Mesendoderm (in vitro differentiated cells): ENCODE measurements around the gene UGT1A5.

Experiments
- DNase-seq: peaks from one replicate; pipeline ENCODE4 v3.0.0; 2013
- H2AK5ac ChIP-seq: 2 replicates; pipeline ENCODE4 v1.6.1; 2013; ENCODE audit warnings: low read length, inconsistent platforms
- H2BK120ac ChIP-seq: 2 replicates; pipeline ENCODE4 v1.6.1; 2013; ENCODE audit warnings: low read depth, mild to moderate bottlenecking, low read length, moderate library complexity, mixed read lengths
- H2BK15ac ChIP-seq: replicated peaks from 2 replicates; pipeline ENCODE4 v1.6.1; 2013; ENCODE audit warnings: low read depth, mild to moderate bottlenecking, moderate library complexity
- H2BK5ac ChIP-seq: 2 replicates; pipeline ENCODE4 v1.6.1; 2013; ENCODE audit warnings: low read length, inconsistent platforms
- H3K18ac ChIP-seq: 2 replicates; pipeline ENCODE4 v1.6.1; 2013; ENCODE audit warnings: mild to moderate bottlenecking, low read length, mixed read lengths
- H3K23ac ChIP-seq: one replicate; pipeline ENCODE4 v1.6.1; 2013; ENCODE audit warnings: low read length
- H3K27ac ChIP-seq: 2 replicates; pipeline ENCODE4 v1.5.1; 2013; ENCODE audit warnings: low read depth, mild to moderate bottlenecking, inconsistent platforms, low read length, moderate library complexity
- H3K27me3 ChIP-seq: 2 replicates; pipeline ENCODE4 v1.6.1; 2013; ENCODE audit warnings: low read length, control low read depth, mild to moderate bottlenecking, inconsistent platforms; ENCODE audit not compliant: insufficient read depth, poor library complexity
- H3K36me3 ChIP-seq: 2 replicates; pipeline ENCODE4 v1.6.1; 2013; ENCODE audit warnings: low read length, inconsistent platforms; ENCODE audit not compliant: control insufficient read depth, insufficient read depth
- H3K4ac ChIP-seq: one replicate; pipeline ENCODE4 v1.6.1; 2013; ENCODE audit warnings: low read depth, mild to moderate bottlenecking, low read length, moderate library complexity
- H3K4me1 ChIP-seq: 2 replicates; pipeline ENCODE4 v1.6.1; 2013; ENCODE audit warnings: low read depth, low read length, inconsistent platforms; ENCODE audit not compliant: control insufficient read depth
- H3K4me2 ChIP-seq: 2 replicates; pipeline ENCODE4 v1.6.1; 2013; ENCODE audit warnings: low read length
- H3K4me3 ChIP-seq: 2 replicates; pipeline ENCODE4 v1.5.1; 2013; ENCODE audit warnings: mild to moderate bottlenecking, low read length
- H3K56ac ChIP-seq: one replicate; pipeline ENCODE4 v1.6.1; 2013; ENCODE audit warnings: low read length
- H3K79me1 ChIP-seq: 2 replicates; pipeline ENCODE4 v1.6.1; 2013; ENCODE audit warnings: low read length, inconsistent platforms
- H3K79me2 ChIP-seq: 2 replicates; pipeline ENCODE4 v1.6.1; 2013; ENCODE audit warnings: mild to moderate bottlenecking, low read length; ENCODE audit not compliant: control insufficient read depth, insufficient read depth
- H3K9ac ChIP-seq: 2 replicates; pipeline ENCODE4 v1.6.1; 2013; ENCODE audit warnings: low read length, inconsistent platforms
- H4K5ac ChIP-seq: one replicate; pipeline ENCODE4 v1.6.1; 2013; ENCODE audit warnings: low read length
- H4K8ac ChIP-seq: one replicate; pipeline ENCODE4 v1.6.1; 2013; ENCODE audit warnings: low read depth, mild to moderate bottlenecking, control low read depth, low read length, moderate library complexity
- WGBS: extraction: QIAGEN DNeasy Blood & Tissue Kit; methylation state at CpG from one replicate; pipeline ENCODE4 v1.1.7; 2013; ENCODE audit warnings: low lambda C conversion rate, missing lambda C conversion rate; ENCODE audit not compliant: insufficient coverage; ENCODE audit errors: extremely low coverage; 5-methylcytosine and 5-hydroxymethylcytosine counted together

Gene UGT1A5

DNA sequence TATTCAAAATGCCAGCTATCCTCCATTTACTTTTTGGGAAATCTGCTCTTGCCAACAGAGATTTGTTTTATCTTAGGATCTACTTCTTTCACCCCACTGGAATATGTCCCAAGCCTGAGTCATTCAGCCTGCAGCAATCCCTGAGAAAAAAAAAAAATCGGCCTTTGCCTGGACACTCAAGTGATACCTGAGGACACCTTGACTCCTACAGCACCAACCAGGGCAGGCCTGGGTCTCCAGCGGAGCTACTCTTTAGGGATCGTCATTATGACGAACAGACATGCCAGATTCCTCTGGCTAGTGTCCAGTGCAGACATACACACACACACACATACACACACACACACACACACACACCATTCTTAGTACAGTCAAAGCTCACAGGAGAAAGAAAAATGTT is 22.3 kb upstream of the UGT1A5 start:
- no peak for DNase-seq
- no peak overlapping the region for H4K5ac ChIP-seq
- no peak overlapping the region for H3K9ac ChIP-seq
- no peak overlapping the region for H3K23ac ChIP-seq
- H3K4me1 ChIP-seq, result no peaks in the 10 kb centered on the region
- no peak overlapping the region for H3K4ac ChIP-seq
- H2BK15ac ChIP-seq, result no peak overlapping the region
- WGBS, result no CpG with 5 or more reads among the region's 4 CpGs
- no peak overlapping the region for H3K4me2 ChIP-seq
- no peaks in the 10 kb centered on the region for H3K79me1 ChIP-seq
- H2BK120ac ChIP-seq, result no peak overlapping the region
- H3K56ac ChIP-seq, result no peak overlapping the region
- no peak overlapping the region for H4K8ac ChIP-seq
- no peak overlapping the region for H3K4me3 ChIP-seq
- no peaks in the 10 kb centered on the region for H3K36me3 ChIP-seq
- no peaks in the 10 kb centered on the region for H3K27me3 ChIP-seq
- no peak overlapping the region for H2BK5ac ChIP-seq
- H3K79me2 ChIP-seq, result no peaks in the 10 kb centered on the region
- H3K27ac ChIP-seq, result no peak overlapping the region
- H2AK5ac ChIP-seq, result no peak overlapping the region
- no peak overlapping the region for H3K18ac ChIP-seq

DNA sequence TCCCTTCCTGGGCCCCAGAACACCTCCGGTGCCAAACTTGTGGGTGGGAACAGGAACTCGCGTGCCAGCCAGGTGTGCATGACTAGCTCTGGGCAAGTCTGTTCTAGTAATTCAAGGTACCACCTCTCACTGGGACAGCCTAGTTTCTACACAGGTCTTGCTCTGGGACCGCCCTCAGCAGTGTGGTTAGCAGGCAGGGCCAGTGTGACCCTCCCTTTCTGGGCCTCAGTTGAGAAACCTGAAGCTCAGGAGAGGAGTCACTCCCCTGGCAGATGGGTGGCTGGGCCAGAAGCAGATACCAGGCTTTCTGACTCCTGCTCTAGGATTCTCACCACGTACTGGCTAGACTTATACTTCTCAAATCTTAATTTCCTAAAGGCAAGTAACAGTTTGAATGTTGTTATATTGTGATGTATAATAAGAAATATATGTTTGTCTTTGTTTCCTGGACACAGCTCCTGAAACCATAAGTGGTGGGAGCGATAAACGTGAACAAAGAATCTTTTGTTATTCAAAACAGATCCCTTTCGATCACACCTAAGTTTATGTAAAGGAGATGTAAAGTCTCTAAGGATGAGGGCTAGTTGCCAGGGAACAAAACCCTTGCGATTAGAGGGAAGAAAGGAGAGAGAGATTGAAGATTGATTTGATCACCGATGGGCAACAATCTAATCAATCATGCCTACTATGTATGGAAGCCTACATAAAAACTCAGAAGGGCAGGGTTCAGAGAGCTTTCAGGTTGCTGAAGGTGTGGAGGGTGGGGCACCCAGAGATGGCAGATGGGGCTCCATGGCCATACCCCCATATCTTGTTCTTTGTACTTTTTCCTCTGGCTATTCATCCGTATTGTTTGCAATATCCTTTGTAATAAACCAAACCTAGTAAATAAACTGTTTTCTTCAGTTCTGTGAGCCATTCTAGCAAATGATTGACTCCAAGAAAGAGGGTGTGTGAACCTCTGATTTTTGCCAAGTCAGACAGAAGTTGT is 21.0 kb upstream of the UGT1A5 start:
- Histone ChIP-seq H3K4me2 (no peak overlapping the region), H3K4me3 (no peak overlapping the region), H4K5ac (no peak overlapping the region), H3K36me3 (no peaks in the 10 kb centered on the region), H2BK120ac (no peak overlapping the region), H2AK5ac (no peak overlapping the region), H3K18ac (no peak overlapping the region), H3K56ac (no peak overlapping the region), H3K27ac (no peak overlapping the region), H3K4ac (no peak overlapping the region), H3K79me1 (no peaks in the 10 kb centered on the region), H3K27me3 (no peaks in the 10 kb centered on the region), H4K8ac (no peak overlapping the region), H2BK15ac (no peak overlapping the region), H3K4me1 (no peaks in the 10 kb centered on the region), H3K23ac (no peak overlapping the region), H2BK5ac (no peak overlapping the region), H3K79me2 (no peaks in the 10 kb centered on the region), H3K9ac (no peak overlapping the region)
- DNase-seq, result no peak
- WGBS, result no CpG with 5 or more reads among the region's 11 CpGs

DNA sequence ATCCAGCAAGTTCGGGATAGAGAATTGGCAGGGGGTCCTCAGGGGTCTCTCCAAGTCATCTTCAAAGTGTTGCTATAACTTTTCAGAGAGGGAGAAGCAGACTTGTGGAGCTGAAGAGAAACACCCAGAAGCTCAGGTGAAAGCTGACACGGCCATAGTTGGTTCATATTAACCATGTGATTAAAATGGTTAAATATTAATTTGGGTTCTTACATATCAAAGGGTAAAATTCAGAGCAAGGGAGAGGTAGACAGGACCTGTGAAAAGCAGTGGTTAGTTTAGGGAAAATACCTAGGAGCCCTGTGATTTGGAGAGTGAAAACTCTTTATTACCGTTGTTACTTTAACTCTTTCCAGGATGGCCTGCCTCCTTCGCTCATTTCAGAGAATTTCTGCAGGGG is 20.1 kb upstream of the UGT1A5 start, which contains the start of gene UGT1A6:
TSS of gene UGT1A6 (plus strand) at position 243 of the 400 bp plus-strand sequence. CDS start at position 358, 115 bp downstream.
- no peaks in the 10 kb centered on the region for H3K36me3 ChIP-seq
- no peak within 1 kb of the TSS for H2BK5ac ChIP-seq
- no peak within 1 kb of the TSS for H2BK15ac ChIP-seq
- H2BK120ac ChIP-seq, result no peak within 1 kb of the TSS
- H3K79me1 ChIP-seq, result no peaks in the 10 kb centered on the region
- no peak within 1 kb of the TSS for H3K4ac ChIP-seq
- no peak for DNase-seq
- H4K8ac ChIP-seq, result no peak within 1 kb of the TSS
- H3K9ac ChIP-seq, result no peak within 1 kb of the TSS
- no peaks in the 10 kb centered on the region for H3K4me1 ChIP-seq
- no CpG with 5 or more reads among the region's 4 CpGs for WGBS
- no peak within 1 kb of the TSS for H2AK5ac ChIP-seq
- H3K79me2 ChIP-seq, result no peaks in the 10 kb centered on the region
- H3K27me3 ChIP-seq, result no peaks in the 10 kb centered on the region
- no peak within 1 kb of the TSS for H3K18ac ChIP-seq
- H3K27ac ChIP-seq, result no peak within 1 kb of the TSS
- no peak within 1 kb of the TSS for H3K23ac ChIP-seq
- no peak within 1 kb of the TSS for H3K4me3 ChIP-seq
- H3K56ac ChIP-seq, result no peak within 1 kb of the TSS
- H4K5ac ChIP-seq, result no peak within 1 kb of the TSS
- H3K4me2 ChIP-seq, result no peak within 1 kb of the TSS

DNA sequence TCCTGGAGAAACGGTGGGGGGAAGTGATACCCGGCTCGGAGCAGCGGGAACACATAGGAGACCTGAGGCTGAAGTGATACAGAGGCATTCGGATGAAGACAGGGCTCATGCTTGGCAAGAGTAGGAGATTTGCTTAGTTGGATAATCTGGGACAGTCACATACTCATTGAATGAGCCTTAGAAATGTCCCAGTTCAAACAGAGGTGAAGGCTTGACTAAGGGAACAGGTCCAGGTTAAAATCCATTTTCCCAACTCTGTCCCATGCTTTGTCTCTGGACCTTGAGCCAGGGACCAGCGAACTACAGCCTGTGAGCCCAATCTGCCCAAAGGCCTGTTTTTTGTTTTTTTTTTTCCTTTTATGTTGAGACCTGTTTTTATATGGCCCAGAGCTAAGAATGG is 18.7 kb upstream of the UGT1A5 start:
- no peak overlapping the region for H3K4ac ChIP-seq
- H3K56ac ChIP-seq, result no peak overlapping the region
- H3K4me1 ChIP-seq, result no peaks in the 10 kb centered on the region
- H3K27me3 ChIP-seq, result no peaks in the 10 kb centered on the region
- no peak overlapping the region for H3K4me2 ChIP-seq
- no peak overlapping the region for H3K9ac ChIP-seq
- H2BK120ac ChIP-seq, result no peak overlapping the region
- H3K36me3 ChIP-seq, result no peaks in the 10 kb centered on the region
- H3K79me1 ChIP-seq, result no peaks in the 10 kb centered on the region
- no peak overlapping the region for H2BK5ac ChIP-seq
- H2BK15ac ChIP-seq, result no peak overlapping the region
- no peak overlapping the region for H3K27ac ChIP-seq
- no peaks in the 10 kb centered on the region for H3K79me2 ChIP-seq
- no CpG with 5 or more reads among the region's 6 CpGs for WGBS
- H3K23ac ChIP-seq, result no peak overlapping the region
- H2AK5ac ChIP-seq, result no peak overlapping the region
- DNase-seq, result no peak
- no peak overlapping the region for H4K8ac ChIP-seq
- no peak overlapping the region for H3K4me3 ChIP-seq
- no peak overlapping the region for H3K18ac ChIP-seq
- no peak overlapping the region for H4K5ac ChIP-seq

DNA sequence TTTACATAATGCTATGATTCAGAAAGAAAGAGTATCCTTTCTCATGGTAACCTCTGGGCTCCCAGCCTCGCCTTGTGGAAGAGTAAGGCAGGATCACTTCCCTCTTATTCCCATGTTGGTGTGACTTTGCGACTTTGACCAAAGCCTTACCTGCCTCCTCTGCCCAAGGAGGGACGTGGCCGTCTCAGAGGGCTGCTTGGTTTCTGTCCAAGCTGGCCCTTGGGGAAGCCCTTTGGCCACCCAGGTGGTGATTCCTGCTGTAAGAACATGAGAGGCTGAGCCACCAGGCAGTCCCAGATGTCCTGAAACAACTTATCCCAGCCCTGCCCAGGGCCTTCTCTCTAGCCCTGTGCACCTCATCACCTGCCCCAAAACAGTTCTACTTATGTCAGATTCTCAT is 14.0 kb upstream of the UGT1A5 start:
- Histone ChIP-seq H2BK5ac (no peak overlapping the region), H4K5ac (no peak overlapping the region), H3K4me1 (no peaks in the 10 kb centered on the region), H2BK120ac (no peak overlapping the region), H3K9ac (no peak overlapping the region), H2AK5ac (no peak overlapping the region), H3K4ac (no peak overlapping the region), H3K27me3 (no peaks in the 10 kb centered on the region), H3K18ac (no peak overlapping the region), H3K4me3 (no peak overlapping the region), H3K4me2 (no peak overlapping the region), H3K79me2 (no peaks in the 10 kb centered on the region), H3K23ac (no peak overlapping the region), H3K36me3 (no peaks in the 10 kb centered on the region), H2BK15ac (no peak overlapping the region), H3K27ac (no peak overlapping the region), H3K56ac (no peak overlapping the region), H3K79me1 (no peaks in the 10 kb centered on the region), H4K8ac (no peak overlapping the region)
- no peak for DNase-seq
- WGBS, result no CpG with 5 or more reads among the region's 4 CpGs
